ENCODE data around the gene STRIP2.

GRCh38 chr7:129480674-129481363 is 46.6 kb downstream of the STRIP2 start:
- TF ChIP-seq CTCF (IDR thresholded peaks at IDR 0.05; ENCODE audit: poor library complexity) = no peak
- TF ChIP-seq EZH2 (IDR thresholded peaks at IDR 0.05; ENCODE audit: borderline replicate concordance) = no peak
- TF ChIP-seq EZH2phosphoT487 (IDR thresholded peaks at IDR 0.05; ENCODE audit: low read depth, severe bottlenecking, unreplicated experiment) = no peak
